NCI-H2196 (cell line): ENCODE data around the gene CLOCK.

Experiments
- DNase-seq: peaks from one replicate; lab custom pipeline; 2025; ENCODE audit not compliant: unreplicated experiment; lab: John Stamatoyannopoulos, UW

CLOCK gene

DNA sequence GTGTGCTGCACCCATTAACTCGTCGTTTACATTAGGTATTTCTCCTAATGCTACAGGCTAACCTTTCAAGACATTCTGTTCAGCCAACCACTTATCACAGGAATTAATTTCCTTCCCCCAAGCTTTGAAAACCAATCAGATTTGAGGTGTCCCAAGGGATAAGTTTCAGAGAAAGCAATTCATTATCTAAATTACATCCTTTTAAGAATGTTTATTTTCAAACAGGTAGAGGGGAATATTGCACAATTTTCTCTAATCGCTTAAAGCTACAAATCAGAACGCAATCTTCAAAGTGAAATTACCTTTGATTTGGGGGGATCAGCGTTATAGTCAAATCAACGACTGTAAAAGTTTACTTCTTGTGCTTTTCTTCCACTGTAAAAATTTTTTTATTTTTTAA is 1.6 kb downstream of the CLOCK start:
- DNase-seq: no peak

DNA sequence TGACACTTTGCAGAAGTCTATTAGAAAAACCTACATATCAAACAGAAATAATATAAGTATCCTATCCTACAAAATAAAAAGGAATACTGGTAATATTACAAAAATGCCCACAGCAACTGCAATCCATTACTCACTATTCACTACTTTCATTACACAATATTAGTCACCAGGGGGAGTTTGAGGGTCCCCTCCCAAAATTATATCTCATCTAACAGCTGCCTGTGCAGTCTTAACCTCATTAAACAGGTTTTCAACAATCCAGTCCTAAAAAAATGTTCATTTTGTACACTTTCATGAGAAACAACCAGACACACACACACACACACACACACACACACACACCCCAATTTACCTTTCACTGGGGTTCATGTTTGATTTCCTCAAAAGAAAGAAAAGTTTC is 2.9 kb downstream of the CLOCK start:
- DNase-seq: no peak

DNA sequence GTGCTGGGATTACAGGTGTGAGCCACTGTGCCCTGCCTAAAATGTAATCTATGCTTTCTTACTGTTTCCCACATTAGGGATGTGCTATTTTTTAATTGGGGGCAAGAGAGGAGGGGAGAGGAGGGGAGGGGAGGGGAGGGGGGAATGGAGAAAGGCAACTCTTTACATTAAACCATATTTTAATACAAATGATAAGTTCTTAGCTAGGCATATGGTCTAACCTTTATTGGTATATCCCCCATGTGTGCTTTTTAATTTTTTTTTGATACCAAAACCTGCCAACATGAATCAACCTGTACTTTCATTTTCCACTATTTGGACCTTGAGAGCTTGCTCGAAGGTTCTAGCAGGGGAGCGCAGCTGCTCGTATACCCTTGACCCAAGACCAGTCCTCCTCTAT is 6.4 kb downstream of the CLOCK start:
- no peak for DNase-seq

DNA sequence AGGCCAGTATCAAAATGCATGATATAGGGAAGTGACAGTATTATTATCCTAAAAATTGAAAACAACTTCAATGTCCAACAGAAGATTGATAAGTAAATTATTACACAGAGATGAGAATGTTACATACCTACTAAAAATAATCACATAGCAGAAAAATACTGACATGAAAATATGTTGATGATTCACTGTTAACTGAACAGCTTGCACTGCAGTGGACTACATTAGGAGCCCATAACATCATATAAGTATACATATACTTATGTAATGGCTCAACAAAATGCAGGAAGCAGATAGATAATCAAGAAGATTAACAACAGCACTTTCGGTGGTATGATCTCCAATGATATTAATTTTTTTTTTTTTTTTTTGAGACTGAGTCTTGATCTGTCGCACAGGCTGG is 7.1 kb downstream of the CLOCK start:
- no peak for DNase-seq

DNA sequence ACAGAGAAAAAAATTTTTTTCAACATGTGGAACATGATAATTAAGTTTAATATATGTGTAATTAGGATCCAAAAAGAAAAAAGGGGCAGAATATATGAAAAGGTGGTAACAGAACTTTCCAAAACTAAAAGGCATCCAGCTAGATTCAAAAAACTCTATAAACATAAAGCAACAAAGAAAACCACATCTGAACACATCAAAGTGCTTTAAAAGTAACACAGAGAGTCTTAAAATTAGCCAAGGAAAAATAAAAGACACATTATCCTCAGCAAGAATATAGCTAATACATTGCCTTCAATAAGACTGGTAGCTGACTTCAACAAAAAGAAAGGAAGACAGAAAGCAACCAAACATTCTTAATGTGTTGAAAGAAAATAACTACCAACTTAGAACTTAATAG is 8.2 kb downstream of the CLOCK start:
- no peak for DNase-seq

DNA sequence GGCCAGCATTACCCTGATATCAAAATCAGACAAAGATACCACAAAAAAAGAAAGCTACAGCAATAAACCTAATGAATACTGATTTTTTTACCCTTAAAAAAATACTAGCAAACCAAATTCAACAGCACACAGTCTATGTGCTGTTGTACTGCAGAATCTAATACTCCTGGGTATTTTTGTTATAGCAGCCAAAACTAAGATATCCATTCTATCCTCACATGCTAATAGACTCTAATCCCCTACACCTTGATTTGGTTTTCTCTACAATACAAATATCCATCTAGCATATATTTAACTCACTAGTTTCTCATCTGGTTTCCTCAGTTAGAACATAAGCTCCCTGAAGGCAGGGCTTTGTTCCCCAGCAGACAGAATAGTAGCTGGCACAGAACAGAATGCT is 12.4 kb downstream of the CLOCK start:
- DNase-seq: no peak

DNA sequence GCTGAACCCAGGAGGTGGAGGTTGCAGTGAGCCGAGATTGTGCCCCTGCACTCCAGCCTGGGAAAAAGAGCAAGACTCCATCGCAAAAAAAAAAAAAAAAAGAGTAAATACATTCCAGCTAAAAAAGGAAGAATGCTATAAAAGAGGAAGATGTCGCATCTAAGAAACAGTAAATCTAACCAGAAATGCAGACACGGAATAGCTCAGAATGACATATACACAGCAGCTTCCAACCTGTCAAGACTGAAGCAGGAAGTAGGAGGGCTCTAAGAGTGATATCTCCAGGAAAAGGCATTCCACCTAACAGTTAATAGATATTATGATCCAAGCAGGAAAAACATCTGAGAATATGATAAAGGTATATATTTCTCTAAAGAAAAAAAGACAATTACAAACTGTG is 16.0 kb downstream of the CLOCK start:
- DNase-seq: no peak

DNA sequence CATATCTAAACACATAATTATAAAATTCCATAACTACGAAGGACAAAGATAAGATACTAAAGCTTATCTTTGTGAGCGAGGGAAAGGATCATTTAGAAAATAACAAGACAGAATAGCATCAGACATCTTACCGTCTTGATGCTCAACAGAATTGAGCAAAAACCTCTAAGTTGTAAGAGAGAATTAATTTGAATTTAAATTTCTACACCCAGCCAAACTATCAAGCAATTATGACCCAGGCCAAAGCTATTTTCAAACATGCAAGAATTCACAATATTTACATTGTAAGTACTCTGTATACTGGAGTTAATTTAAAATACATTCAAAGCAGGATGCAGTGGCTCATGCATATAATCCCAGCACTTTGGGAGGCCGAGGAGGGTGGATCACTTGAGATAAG is 16.5 kb downstream of the CLOCK start:
- no peak for DNase-seq

DNA sequence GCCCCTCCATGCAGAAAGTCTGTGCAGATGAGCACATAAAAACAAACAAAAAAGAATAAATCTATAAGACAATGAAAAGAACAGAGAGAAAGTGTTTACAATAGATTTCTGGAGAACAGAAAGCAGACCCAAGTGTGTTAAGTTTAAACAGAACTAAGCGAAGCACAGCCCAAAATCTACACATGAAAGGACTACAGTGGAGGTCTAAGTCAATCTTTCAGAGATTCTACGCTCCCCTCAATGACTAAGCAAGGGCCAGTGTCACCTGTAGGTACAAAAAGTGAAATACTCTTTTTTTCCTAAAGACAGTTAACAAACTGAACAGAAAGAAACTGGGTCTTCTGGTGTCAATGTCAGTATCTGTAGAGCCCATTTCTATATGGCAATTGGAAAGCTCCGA is 18.2 kb downstream of the CLOCK start:
- no peak for DNase-seq

DNA sequence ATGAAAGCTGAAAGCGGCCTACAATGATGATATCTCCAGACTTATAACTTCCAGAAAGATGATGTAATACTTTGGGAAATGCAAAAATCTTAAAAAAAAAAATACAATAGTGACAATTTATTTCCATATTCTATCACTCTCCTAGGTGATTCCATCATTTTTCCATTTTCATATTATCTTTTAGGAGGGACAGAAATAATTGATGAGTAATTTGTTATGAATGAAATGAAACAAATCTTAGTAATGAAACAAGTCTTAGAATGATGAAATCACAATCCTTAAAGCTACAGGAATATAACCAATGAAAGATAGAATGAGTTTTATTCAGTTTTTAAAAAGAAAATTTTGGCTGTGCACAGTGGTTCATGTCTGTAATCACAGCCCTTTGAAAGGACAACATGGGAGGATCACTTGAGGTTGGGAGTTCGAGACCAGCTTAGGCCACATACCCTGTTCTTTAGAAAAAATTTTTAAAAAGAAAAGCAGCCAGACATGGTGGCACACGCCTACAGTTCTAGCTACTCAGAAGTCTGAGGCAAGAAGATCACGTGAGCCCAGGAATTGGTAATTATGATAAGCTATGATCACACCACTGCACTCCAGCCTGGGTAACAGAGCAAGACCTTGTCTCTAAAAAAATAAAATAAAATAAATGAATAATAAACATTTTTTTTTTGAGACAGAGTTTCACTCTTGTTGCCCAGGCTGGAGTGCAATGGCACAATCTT is 21.7 kb downstream of the CLOCK start:
- DNase-seq: no peak

DNA sequence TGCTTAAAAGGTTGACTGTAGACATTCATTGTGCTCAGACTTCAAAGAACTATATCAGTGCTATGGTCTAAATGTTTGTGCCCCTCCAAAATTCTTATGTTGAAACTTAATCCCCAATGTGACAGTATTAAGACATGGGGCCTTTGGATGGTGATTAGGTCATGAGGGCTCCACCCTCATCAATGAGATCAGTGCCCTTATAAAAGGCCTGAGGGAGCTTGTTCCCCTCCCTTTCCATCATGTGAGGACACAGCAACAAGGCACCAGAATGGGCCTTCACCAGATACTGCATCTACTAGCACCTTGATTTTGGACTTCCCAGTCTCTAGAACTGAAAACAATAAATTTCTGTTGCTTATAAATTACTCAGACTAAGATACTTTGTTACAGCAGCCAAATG is 28.3 kb downstream of the CLOCK start:
- no peak for DNase-seq

DNA sequence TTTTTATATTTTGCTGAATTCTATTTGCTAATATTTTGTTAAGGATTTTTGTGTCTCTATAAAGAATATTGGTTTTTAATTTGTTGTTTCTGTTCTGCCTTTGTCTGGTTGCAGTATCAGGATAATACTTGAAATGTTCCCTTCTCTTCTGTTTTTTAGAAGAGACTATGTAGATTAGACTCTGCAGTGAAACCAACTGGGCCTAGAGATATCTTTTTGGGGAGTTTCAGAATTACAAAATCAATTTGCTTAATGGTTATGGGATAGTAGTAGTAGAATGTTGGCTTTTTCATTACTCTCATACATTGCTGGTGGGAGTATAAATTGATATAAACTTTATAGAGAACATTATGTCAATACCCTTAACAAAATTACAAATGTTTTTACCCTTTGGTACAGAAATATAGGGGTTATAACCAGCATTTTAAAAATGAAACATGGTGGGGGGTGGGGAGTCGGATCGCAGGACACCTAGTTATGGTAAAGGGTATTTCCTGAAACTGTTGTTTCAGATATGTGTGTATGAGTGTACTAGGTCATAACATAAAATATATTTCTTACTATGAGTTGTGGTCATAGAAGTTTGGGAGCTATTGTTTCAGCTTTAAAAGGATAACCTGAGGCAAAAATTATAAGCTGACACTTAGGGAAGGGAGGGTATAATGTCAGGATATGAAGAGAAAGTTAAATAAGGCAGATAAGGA is 29.0 kb downstream of the CLOCK start:
- DNase-seq: no peak

DNA sequence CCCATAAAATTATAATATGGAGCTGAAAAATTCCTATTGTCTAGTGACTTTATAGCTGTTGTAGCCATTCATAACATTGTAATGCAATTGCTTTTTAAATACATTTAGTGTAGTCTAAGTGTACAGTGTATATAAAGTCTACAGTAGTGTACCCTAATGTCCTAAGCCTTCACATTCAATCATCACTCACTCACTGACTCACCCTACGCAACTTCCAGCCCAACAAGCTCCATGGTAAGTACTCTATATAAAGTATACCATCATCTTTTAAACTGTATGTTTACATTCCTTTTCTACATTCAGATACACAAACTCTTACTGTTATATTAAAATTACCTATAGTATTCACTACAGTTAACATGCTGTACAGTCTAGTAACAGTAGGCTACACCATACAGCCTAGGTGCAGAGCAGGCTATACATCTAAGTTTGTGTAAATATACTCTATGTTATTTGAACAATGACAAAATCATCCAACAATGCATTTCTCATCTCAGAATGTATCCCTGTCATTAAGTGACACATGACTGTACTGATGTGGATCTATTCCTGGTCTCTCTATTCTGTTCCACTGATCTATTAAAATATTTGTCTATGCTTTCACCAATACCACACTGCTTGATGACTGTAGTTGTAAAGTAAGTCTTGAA is 33.7 kb downstream of the CLOCK start:
- DNase-seq: no peak

DNA sequence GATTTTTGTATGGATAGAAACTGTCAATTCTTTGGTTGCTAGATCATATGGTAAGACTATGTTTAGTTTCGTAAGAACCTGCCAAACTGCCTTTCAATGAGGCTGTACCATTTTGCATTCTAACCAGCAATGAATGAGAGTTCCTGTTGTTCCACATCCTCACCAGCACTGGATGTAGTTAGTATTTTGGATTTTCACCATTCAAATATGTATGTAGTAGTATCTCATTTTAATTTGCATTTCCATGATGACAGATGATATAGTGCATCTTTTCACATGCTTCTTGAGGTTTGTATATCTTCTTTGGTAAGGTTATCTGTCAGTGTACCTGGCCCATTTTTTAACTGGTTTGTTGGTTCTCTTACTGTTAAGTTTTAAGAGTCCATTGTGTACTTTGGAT is 34.6 kb downstream of the CLOCK start:
- DNase-seq: no peak

DNA sequence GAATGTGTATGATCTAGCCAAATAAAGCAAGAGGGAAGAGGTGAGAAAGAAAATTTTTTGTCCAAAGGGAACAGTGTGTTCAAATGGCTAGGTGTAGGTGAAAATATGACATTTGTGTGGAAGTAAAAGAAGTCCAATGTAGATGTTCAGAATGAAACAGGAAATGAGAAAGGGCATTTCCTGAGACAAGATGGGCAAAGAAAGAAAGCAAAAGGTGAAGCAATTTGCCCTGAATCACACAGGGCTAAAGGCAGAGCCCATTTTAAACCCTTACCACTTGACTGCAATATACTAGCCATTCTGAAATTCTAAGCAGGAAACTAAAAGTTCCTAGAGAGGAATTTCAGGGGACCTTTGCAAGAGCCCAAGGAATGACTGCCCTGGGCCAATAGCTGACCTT is 36.0 kb downstream of the CLOCK start:
- DNase-seq: no peak

DNA sequence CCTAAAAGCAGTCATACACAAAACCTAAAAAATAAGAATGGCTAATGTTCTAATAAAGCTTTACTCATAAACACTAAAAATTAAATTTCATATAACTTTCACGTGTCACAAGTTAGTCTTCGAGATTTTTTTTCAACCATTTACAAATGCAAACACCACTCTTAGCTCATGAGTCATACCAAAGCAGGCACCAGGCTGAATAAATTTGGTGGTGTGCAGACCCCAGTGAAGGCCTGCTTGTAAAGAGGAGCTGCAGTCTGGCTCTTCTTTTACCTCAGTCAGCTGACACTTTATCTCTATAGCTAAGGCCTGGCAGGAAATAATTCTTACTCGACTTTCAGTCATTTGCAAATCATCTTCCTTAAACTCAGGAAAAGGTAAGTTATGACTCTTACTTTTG is 37.4 kb downstream of the CLOCK start:
- DNase-seq: no peak

DNA sequence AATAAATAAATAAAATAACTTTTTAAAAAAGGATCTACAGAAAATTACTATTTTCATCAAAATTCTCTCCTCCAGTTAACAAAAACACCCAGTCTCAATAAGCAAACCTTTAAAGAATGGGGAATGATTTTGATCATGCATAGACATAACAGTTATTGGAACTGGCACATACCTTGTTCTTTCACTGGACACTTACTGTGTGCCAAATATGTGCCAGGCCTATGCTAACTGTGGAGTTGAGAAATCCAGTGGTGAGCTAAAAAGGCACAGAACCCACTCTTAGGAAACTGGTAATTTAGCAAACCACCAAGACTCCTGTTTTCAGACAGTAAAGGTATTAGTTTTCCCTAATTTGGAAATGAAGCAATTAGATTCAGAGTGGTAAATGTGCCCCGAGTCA is 39.1 kb downstream of the CLOCK start:
- DNase-seq: no peak

DNA sequence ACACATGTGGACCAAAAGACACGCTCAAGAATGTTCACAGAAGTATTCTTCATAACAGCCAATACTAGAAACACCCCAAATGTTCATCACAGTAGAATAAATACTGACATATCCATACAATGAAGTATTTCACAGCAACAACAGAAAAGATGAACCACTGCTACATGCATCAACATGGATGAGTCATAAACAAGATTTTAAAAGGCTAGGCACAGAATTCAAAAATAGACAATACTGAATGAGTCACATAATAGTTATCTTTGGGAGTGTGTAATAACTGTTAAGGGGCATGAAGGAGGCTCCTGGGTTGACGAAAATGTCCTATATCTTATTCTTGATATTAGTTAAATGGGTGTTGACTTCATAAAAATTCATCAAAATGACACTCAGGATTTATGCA is 43.5 kb downstream of the CLOCK start:
- DNase-seq: no peak

DNA sequence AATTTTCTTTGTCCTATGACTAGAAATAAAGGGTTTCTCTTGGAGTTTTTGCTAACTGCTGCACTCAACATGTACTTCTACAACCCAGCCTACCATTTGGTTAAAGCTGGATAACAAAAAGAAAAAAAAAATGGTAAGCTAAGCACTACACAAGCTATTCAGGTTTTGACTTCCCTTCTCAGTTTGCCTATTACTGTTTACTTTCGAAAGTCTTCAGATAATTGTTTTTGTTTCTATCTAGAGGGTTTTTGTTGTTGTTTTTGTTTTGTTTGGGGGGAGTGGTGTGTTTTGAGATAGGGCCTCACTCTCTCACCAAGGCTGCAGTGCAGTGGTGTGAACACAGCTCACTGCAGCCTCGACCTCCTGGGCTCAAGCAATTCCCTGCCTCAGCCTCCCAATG is 46.6 kb downstream of the CLOCK start:
- no peak for DNase-seq

DNA sequence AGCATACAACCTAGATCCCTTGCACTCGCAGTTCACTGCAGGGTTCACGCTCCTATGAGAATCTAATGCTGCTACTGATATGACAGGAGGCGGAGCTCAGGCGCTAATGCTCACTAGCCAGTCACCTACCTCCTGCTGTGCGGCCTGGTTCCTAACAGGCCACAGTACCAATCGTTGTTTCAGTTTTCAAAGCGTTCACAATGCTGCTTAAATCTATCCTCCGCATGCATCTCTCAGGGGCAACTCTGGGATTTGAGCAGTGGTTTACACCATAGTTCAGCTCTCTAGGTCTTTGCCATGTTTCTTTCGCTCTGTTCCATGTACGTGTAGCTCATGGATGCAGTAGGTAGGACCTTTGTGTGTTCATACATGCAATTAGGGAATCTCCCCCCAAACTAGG is 47.2 kb downstream of the CLOCK start:
- no peak for DNase-seq

DNA sequence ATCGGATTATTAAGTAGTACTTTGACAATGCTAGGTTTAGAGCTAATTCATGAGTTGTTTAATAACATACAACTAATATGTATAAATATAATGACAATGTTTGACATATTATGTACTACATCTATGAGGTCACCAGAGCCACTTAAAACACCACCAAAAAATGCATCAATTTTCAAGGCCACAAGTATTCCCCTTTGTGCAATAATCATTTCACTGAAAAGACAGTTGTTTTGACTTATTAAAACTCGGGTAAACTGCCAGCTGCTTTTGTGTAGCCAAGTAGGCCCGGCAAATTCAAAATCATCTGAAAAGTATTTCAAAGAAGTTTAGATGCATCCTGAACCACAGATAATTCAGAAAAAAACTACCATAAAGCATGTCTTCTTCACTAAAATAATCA is 48.7 kb downstream of the CLOCK start:
- DNase-seq: no peak

DNA sequence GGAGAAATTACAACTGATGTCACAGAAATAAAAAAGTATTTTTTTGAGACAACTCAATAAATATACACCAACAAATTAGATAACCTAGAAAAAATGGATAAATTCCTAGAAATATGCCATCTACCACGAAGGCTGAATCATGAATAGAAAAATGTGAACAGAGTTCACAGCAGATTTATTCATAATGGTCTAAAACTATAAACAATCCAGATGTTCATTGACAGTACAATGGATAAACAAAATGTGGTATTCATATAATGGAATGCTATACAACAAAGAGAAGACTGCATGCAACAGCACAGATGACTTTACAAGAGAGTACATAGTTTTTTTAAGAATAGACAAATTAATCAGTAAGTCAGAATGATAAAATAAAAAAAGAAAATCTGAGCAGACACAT is 55.2 kb downstream of the CLOCK start:
- no peak for DNase-seq

DNA sequence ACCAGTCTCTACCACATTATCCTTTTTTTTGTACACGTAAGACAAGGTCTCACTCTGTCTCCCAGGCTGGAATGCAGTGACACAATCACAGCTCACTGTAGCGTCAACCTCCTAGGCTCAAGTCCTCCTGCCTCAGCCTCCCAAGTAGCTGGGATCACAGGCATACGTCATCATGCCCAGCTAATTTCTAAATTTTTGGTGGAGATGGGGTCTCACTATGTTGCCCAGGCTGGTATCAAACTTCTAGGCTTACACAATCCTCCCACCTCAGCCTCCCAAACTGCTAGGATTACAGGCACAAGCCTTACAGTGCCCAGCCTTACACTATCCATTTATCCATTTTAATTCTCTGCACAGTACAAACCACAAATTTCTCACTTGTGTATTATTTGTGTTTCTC is 58.0 kb downstream of the CLOCK start:
- DNase-seq: no peak
